ENCODE data around the gene DCTN2. TPM values are rescaled to one million over a fixed set of nuclear protein-coding genes. Genes with fewer than 3 reads are reported as not detected.
"Not testable (repeated sequence)": the region's sequence is repeated elsewhere in the genome, so short reads cannot be mapped to it uniquely, and the experiment has no call there.

DCTN2 gene
- total RNA-seq, 1 donor from 2014 or later: 78.9 TPM

- no peaks in the 10 kb centered on the region for H3K9me3 Mint-ChIP-seq
- no peaks in the 10 kb centered on the region for H3K36me3 Mint-ChIP-seq (ENCODE audit: low read depth)
- intact Hi-C loops (cut with micrococcal nuclease): loop anchor here (1.0 to 5.0 kb wide), 3 partner anchors 38 to 159 kb away; partner anchors contain the start of gene OS9
- H3K4me1 Mint-ChIP-seq: peaks cover 3% of the 10 kb centered on the region
- no peak overlapping the region for H3K27ac Mint-ChIP-seq
- H3K4me3 Mint-ChIP-seq: no peak overlapping the region
- H3K27me3 Mint-ChIP-seq: peaks cover 10% of the 10 kb centered on the region
- peak; percentile 92 for DNase-seq
Measured at GRCh38 chr12:57583008-57583831, 36.2 kb upstream of the DCTN2 start.

- DNase-seq: no peak
- no peak overlapping the region for H3K4me3 Mint-ChIP-seq
Measured at GRCh38 chr12:57582440-57582839, 35.4 kb upstream of the DCTN2 start.

GRCh38 chr12:57581802-57582201, 34.8 kb upstream of the DCTN2 start:
- H3K36me3 Mint-ChIP-seq (ENCODE audit: low read depth): no peaks in the 10 kb centered on the region
- H3K9me3 Mint-ChIP-seq: no peaks in the 10 kb centered on the region
- peaks cover 3% of the 10 kb centered on the region for H3K4me1 Mint-ChIP-seq
- intact Hi-C loops (cut with micrococcal nuclease): loop anchor here (5.0 kb wide), 1 partner anchor 110 kb away; the partner anchor contains the start of gene OS9
- DNase-seq: no peak
- no peak overlapping the region for H3K27ac Mint-ChIP-seq
- peaks cover 10% of the 10 kb centered on the region for H3K27me3 Mint-ChIP-seq
- no peak overlapping the region for H3K4me3 Mint-ChIP-seq

More at GRCh38 chr12:57582440-57582839, 35.4 kb upstream of the DCTN2 start:
- Mint-ChIP-seq H3K27me3 (peaks cover 10% of the 10 kb centered on the region), H3K9me3 (no peaks in the 10 kb centered on the region), H3K36me3 (ENCODE audit: low read depth) (no peaks in the 10 kb centered on the region), H3K4me1 (peaks cover 3% of the 10 kb centered on the region), H3K27ac (no peak overlapping the region)
- intact Hi-C loops (cut with micrococcal nuclease): loop anchor here (5.0 kb wide), 1 partner anchor 110 kb away; the partner anchor contains the start of gene OS9

DNA sequence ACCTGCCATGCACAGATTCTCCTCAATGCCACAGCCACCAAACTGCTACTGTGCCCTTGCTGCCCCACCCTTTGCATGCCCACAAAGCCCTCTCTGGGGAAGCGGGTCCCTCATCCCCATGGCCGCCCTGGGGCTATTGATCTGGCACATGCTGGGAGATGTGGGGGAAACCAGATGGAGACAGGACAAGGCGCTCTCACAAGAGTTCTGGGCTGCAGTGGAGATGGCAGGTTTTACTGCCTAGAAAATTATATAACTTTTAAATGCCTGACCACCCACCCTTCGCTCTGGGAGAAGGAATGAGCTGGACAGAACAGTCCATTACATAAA, 33.4 kb upstream of the DCTN2 start:
- intact Hi-C loops (cut with micrococcal nuclease): loop anchor here (5.0 kb wide), 1 partner anchor 112 kb away; the partner anchor contains the start of gene OS9
- peaks cover 3% of the 10 kb centered on the region for H3K4me1 Mint-ChIP-seq
- peaks cover 6% of the 10 kb centered on the region for H3K27me3 Mint-ChIP-seq
- no peak overlapping the region for H3K27ac Mint-ChIP-seq
- H3K36me3 Mint-ChIP-seq (ENCODE audit: low read depth): no peaks in the 10 kb centered on the region
- DNase-seq: no peak
- H3K9me3 Mint-ChIP-seq: no peaks in the 10 kb centered on the region
- no peak overlapping the region for H3K4me3 Mint-ChIP-seq

GRCh38 chr12:57579677-57580465, 32.9 kb upstream of the DCTN2 start:
- no peak for DNase-seq
- Mint-ChIP-seq H3K4me1 (peaks cover 3% of the 10 kb centered on the region), H3K36me3 (ENCODE audit: low read depth) (no peaks in the 10 kb centered on the region), H3K27me3 (peaks cover 2% of the 10 kb centered on the region), H3K9me3 (no peaks in the 10 kb centered on the region), H3K4me3 (no peak overlapping the region), H3K27ac (no peak overlapping the region)
- intact Hi-C loops (cut with micrococcal nuclease): loop anchor here (5.0 kb wide), 1 partner anchor 112 kb away; the partner anchor contains the start of gene OS9

- Mint-ChIP-seq H3K9me3 (no peaks in the 10 kb centered on the region), H3K36me3 (ENCODE audit: low read depth) (no peaks in the 10 kb centered on the region), H3K4me1 (peaks cover 3% of the 10 kb centered on the region), H3K27ac (no peak overlapping the region), H3K27me3 (no peaks in the 10 kb centered on the region), H3K4me3 (no peak overlapping the region)
- intact Hi-C loops (cut with micrococcal nuclease): no loop called here
- DNase-seq: no peak
Measured at GRCh38 chr12:57579011-57579410, 32.0 kb upstream of the DCTN2 start.

GRCh38 chr12:57577981-57578758, 31.2 kb upstream of the DCTN2 start:
- Mint-ChIP-seq H3K27me3 (no peaks in the 10 kb centered on the region), H3K27ac (no peak overlapping the region), H3K4me3 (no peak overlapping the region), H3K9me3 (no peaks in the 10 kb centered on the region), H3K4me1 (peaks cover under 1% of the 10 kb centered on the region), H3K36me3 (ENCODE audit: low read depth) (no peaks in the 10 kb centered on the region)
- intact Hi-C loops (cut with micrococcal nuclease): no loop called here
- DNase-seq: no peak

- Mint-ChIP-seq H3K4me1 (no peaks in the 10 kb centered on the region), H3K27me3 (no peaks in the 10 kb centered on the region), H3K4me3 (no peak overlapping the region), H3K9me3 (no peaks in the 10 kb centered on the region), H3K27ac (no peak overlapping the region), H3K36me3 (ENCODE audit: low read depth) (no peaks in the 10 kb centered on the region)
- intact Hi-C loops (cut with micrococcal nuclease): no loop called here
- DNase-seq: no peak
Measured at GRCh38 chr12:57576613-57577160, 29.7 kb upstream of the DCTN2 start.

GRCh38 chr12:57575771-57576612, 29.0 kb upstream of the DCTN2 start:
- H3K4me3 Mint-ChIP-seq: no peak overlapping the region
- H3K27ac Mint-ChIP-seq: no peak overlapping the region
- no peaks in the 10 kb centered on the region for H3K9me3 Mint-ChIP-seq
- no peaks in the 10 kb centered on the region for H3K36me3 Mint-ChIP-seq (ENCODE audit: low read depth)
- no peaks in the 10 kb centered on the region for H3K27me3 Mint-ChIP-seq
- H3K4me1 Mint-ChIP-seq: no peaks in the 10 kb centered on the region
- intact Hi-C loops (cut with micrococcal nuclease): no loop called here
- no peak for DNase-seq

DNA sequence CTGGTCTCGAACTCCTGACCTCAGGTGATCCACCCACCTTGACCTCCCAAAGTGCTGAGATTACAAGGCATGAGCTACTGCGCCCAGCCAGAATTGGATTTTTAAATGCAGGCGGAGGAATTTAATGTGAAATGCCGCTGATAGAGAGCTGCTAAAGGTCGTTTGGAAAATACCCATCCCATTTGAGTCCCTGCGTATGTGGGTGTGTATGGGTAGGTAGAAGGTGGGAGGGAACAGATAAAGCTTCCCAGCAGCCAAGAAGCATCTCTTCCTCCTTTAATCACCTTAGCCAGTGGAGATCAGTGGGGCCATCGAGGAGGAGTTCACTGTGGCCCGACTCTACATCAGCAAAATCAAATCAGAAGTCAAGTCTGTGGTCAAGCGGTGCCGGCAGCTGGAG, 27.8 kb upstream of the DCTN2 start:
- H3K27ac Mint-ChIP-seq: no peak overlapping the region
- intact Hi-C loops (cut with micrococcal nuclease): no loop called here
- no peaks in the 10 kb centered on the region for H3K4me1 Mint-ChIP-seq
- H3K36me3 Mint-ChIP-seq (ENCODE audit: low read depth): no peaks in the 10 kb centered on the region
- H3K9me3 Mint-ChIP-seq: no peaks in the 10 kb centered on the region
- no peak for DNase-seq
- H3K4me3 Mint-ChIP-seq: no peak overlapping the region
- H3K27me3 Mint-ChIP-seq: no peaks in the 10 kb centered on the region

DNA sequence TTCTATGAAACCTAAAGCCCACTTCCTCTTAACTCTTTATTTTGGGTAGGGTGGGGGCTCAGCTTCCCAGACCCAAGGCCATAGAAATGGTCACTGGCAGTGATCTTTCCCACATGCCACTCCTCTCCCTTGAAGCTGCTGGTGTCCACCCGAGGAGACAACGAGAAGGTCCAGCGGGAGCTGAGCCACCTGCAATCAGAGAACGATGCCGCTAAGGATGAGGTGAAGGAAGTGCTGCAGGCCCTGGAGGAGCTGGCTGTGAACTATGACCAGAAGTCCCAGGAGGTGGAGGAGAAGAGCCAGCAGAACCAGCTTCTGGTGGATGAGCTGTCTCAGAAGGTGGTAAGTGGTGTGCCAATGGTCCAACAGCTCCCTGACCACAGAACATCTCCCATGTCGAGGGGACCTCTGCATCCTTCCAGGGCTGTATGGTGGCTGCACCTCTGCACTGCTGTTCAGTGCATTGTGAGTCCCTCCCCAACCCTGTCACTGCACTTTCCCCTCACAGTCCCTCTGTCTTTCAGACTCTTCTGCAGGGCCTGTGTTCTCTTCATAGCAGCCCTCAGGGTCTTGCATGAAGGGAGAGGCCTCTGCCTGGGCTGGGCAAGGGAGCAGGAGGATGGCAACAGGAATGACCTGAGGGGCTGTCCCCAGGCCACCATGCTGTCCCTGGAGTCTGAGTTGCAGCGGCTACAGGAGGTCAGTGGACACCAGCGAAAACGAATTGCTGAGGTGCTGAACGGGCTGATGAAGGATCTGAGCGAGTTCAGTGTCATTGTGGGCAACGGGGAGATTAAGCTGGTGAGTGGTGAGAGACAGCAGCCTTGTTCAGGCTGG, 25.2 kb upstream of the DCTN2 start:
- intact Hi-C loops (cut with micrococcal nuclease): no loop called here
- no peaks in the 10 kb centered on the region for H3K36me3 Mint-ChIP-seq (ENCODE audit: low read depth)
- H3K27me3 Mint-ChIP-seq: no peaks in the 10 kb centered on the region
- H3K9me3 Mint-ChIP-seq: no peaks in the 10 kb centered on the region
- no peak overlapping the region for H3K4me3 Mint-ChIP-seq
- DNase-seq: no peak
- H3K27ac Mint-ChIP-seq: no peak overlapping the region
- H3K4me1 Mint-ChIP-seq: no peaks in the 10 kb centered on the region

GRCh38 chr12:57570438-57570837, 23.4 kb upstream of the DCTN2 start:
- DNase-seq; H3K4me1 Mint-ChIP-seq; H3K27ac Mint-ChIP-seq; H3K9me3 Mint-ChIP-seq; H3K36me3 Mint-ChIP-seq (ENCODE audit: low read depth); intact Hi-C loops (cut with micrococcal nuclease); H3K4me3 Mint-ChIP-seq; H3K27me3 Mint-ChIP-seq: not testable (repeated sequence)
